Brain microvascular endothelial cell (primary cell): ENCODE results near the gene FAM72D.
A peak's percentile ranks its signal among the peaks of the same experiment; 100 is the strongest.
"Not testable (repeated sequence)": the region's sequence is repeated elsewhere in the genome, so short reads cannot be mapped to it uniquely, and the experiment has no call there.

Source experiments
- DNase-seq: peaks from one replicate; pipeline ENCODE4 v3.0.0-alpha.2; 2020
- H3K27ac ChIP-seq: fragments of 250-450 bp; sonication (Bioruptor Pico); 2 replicates; pipeline ENCODE4 v1.5.1; 2020; ENCODE audit warnings: mild to moderate bottlenecking, moderate library complexity
- H3K27me3 ChIP-seq: fragments of 250-450 bp; sonication (Bioruptor Pico); replicated peaks from 2 replicates; pipeline ENCODE4 v1.5.1; 2020; ENCODE audit warnings: mild to moderate bottlenecking
- H3K36me3 ChIP-seq: fragments of 250-450 bp; sonication (Bioruptor Pico); replicated peaks from 2 replicates; pipeline ENCODE4 v1.5.1; 2020; ENCODE audit warnings: mild to moderate bottlenecking
- H3K4me3 ChIP-seq: 2 replicates; pipeline ENCODE4 v1.5.1; 2011; ENCODE audit warnings: low read depth, mild to moderate bottlenecking, control low read depth, low read length, moderate library complexity
- in situ Hi-C: cut with HindIII; loops from 2 replicates; pipeline ENCODE4 v1.10.0; 2017; ENCODE audit warnings: low sequenced_read_pairs, low pct_ligation_motif_present

The FAM72D gene

DNA sequence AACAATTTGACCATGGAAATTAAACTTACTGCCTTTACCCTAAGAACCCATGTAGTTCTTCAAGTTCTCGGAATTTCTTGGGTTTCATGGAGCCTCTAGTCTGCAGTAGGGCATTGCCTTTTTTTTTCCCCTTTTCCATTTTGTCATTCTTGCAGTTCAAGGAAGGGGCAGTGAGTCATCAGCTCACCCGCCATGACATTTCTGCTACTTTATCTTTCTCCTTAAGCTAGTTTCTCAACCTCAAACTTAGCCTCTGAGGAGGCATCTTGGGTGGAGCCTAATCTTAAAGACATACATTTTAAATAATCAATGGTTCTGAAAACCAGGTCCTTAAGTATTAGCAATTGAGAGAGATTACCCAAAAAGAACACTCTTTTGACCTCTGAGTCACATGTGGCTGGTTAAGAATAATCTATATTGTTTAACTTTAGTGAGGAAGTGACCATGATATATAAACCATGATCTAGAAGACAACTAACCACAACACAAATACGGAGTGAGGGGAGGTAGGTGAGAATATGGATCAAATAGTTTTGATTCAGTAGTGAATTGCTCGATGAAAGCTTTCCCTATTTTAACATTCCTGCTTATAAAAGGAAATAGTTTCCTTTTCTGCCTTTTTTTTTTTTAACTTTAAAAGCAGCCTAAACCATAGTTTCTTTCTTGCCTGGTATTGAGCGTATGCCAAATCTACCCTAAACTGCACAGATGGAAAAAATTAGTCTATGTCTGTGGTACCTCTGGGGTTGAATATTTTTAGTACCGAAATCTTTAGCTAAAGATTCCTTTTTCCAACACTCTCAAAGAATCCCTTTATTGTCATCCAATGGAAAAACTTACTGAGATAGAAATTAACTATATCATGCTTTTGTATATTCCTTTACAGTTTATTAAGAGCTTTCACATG, 20.1 kb downstream of the FAM72D start:
- H3K27ac ChIP-seq, H3K4me3 ChIP-seq, in situ Hi-C loops, H3K36me3 ChIP-seq, DNase-seq, H3K27me3 ChIP-seq: not testable (repeated sequence)

DNA sequence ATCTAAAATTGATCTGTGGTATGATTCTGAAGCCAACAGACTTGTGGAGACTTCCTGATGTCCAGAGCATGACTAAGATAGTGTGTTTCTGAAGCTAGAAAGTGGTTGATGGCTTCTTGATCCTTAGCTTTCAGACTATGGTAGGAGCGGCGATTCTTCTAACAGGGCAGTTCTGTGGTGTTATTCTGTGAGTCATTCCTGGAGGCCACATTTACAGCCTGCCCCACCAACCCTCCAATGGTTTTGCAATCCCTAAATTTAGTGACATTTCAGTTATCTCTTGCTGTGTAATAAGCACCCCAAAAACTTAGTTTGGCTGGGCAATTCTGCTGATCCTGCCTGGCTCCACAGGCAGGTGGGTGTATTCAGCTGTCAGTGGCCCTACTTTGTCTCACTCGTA, 24.1 kb downstream of the FAM72D start:
- in situ Hi-C loops, H3K27me3 ChIP-seq: not testable (repeated sequence)

DNA sequence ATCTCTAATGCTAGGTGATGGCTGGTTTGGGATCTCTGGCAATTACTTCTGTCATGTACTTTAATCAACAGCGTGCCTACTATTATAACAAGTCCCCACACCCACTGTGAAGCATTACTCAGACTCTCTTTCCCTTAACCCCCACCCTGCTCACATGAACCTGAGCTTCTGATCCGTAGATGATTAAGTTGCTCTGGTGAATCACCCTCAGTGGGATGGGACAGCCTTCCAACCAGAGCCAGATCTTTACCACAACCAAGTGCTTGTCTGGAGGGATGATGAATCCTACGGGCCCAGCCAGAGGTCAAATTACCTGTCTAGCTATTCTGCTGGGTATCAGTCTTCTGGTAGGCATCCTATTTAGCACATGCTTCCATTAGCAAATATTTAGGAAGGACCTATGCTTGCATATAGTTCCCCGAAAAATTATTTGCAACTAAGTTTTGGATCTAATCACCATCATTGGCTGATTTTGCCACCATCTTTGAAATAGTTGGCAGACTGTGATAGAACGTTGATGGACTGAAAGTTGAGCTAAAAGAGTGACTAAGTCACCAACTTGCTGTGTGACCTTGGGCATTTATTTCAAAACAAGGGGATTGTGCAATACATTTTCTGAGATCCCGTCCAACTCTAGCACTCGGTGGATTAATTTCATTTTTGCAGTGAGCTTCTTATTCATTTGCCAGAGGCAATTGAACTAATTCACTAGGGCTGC, 26.7 kb downstream of the FAM72D start:
- H3K36me3 ChIP-seq, H3K27ac ChIP-seq, H3K4me3 ChIP-seq, H3K27me3 ChIP-seq, in situ Hi-C loops, DNase-seq: not testable (repeated sequence)

More for the DNA sequence above, 24.1 kb downstream of the FAM72D start:
- not testable (repeated sequence) for DNase-seq, H3K4me3 ChIP-seq, H3K27ac ChIP-seq, H3K36me3 ChIP-seq

DNA sequence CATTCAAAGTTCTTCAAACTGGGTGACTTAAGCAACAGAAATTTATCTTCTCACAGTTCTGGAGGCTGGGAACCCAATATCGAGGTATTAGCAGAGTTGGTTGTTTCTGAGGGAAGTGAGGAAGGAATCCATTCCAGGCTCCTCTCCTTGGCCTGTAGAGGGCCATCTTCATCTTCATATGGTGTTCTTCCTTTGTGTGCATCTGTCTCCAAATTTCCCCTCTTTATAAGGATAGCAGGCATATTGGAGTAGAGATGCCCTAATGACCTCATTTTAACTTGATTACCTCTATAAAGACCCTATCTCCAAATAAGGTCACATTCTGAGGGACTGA, 27.3 kb downstream of the FAM72D start:
- H3K27ac ChIP-seq, H3K4me3 ChIP-seq, DNase-seq, H3K27me3 ChIP-seq, H3K36me3 ChIP-seq, in situ Hi-C loops: not testable (repeated sequence)

DNA sequence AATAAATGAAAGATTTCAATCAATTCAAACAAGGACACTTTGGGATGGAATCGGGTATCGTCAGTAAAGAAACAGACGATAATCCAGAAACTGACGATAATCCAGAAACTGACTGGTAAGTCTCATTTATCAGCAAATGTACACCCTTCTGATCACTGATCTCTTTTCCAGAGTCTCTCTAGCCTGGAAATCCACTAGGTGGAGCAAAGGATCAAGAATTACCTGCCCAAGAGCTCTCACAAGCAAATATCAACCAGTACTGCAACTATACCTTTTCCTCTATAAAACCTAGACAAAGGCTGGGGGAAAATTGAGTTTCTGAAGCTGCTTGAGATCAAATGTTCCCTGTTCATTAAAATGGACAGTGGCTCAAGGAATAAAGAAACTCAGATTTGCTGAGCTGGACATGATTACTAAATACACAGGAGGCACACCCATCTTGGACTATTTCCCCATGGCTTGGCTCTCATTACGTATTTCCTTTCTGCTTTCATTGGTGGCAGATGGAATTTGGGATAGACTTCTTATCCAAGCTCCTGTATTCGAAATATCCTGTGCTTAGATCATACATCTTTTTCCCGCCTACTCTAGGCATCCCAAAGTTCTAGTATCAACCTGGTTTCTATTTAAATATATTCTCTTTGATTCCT, 28.3 kb downstream of the FAM72D start:
- H3K36me3 ChIP-seq, H3K27ac ChIP-seq, in situ Hi-C loops, H3K4me3 ChIP-seq, H3K27me3 ChIP-seq, DNase-seq: not testable (repeated sequence)

DNA sequence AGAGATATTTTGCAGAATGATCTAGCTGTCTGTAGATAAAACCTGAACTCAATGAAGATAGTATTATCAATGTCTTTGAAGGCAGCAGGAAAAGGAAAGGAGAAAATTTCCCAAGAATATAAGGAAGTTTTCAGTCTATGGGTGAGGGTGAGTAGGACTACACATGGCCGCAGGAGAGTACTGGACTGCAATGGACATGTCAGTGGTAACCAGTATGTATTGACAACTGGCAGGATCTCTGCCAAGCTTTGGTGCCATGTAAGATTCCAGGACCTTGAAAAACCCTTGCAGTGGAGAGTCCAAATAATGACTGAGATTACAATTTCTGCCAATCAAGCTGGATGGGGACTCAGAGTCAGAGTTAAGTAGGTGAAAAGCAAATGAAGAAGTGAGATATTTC, 29.3 kb downstream of the FAM72D start:
- DNase-seq, H3K27ac ChIP-seq, in situ Hi-C loops, H3K27me3 ChIP-seq, H3K36me3 ChIP-seq, H3K4me3 ChIP-seq: not testable (repeated sequence)

DNA sequence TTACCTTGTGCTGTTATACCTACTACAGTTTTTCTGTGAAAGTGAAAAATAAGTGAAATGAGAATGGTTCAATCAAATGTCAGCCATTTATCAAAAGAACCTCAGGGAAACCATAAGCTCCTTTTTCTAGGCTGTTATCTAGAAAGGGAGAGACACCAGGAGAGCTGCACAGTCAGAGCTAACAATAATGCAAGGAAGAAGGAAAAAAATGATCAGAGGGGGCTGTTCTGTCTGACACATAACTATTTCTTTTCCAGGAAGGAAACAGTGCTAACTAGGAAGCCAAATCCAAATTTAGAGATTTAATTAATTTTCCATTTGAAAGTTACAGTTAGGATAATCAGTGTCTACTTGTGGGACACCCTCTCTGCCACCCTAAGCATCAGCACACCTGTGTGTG, 31.4 kb downstream of the FAM72D start:
- DNase-seq, H3K4me3 ChIP-seq, in situ Hi-C loops, H3K27ac ChIP-seq, H3K27me3 ChIP-seq, H3K36me3 ChIP-seq: not testable (repeated sequence)

DNA sequence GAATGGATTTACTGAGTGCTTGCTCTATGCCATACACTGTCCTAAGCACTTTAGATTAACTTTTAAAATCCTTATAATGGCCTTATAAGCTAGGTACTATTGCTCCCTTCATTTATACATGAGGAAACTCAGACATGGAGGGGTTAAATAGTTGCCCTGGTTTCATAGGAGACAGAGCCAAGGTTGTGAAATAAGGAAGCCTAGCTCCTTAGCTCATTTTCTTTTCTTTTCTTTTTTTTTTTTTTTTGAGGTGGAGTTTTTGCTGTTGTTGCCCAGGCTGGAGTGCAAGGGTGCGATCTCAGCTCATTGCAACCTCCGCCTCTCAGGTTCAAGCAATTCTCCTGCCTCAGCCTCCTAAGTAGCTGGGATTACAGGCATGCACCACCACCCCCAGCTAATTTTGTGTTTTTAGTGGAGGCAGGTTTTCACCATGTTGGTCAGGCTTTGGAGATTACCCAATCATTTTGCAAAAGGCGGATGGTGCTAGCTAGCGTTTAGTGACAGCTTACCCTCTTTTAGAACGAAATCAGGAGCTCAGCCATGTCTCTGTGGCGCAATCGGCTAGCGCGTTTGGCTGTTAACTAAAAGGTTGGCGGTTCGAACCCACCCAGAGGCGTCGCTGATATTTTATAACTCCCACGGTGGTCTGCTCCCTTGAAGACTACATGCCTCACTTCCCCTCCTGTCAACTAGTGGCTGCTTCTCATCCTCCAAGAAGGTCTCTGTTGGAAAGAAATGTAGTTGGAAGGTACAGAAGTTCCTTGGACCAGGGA, 33.1 kb downstream of the FAM72D start:
- in situ Hi-C loops, H3K36me3 ChIP-seq, H3K27me3 ChIP-seq, H3K4me3 ChIP-seq, H3K27ac ChIP-seq: not testable (repeated sequence)
- peak; percentile 0 for DNase-seq

DNA sequence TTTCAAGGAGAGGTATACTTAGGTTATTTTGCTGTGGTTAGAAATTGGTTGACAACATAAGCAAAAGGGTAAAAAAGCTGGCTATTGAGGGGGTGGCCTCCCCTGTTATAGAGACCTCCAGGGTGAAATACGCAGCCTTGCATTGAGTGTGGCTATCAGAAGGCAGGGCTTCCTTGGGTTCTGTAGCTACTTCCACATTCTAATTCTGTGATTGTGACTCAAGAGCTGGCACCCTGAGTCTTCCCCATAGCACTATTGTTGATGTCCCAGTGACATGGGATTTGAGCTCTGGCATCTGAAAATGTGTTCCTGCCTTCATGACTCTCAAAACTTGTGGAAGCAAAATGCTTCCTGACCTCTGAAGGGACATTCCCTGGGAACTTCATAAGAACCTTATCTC, 38.7 kb downstream of the FAM72D start:
- in situ Hi-C loops, H3K4me3 ChIP-seq, H3K27ac ChIP-seq, H3K27me3 ChIP-seq, H3K36me3 ChIP-seq, DNase-seq: not testable (repeated sequence)

DNA sequence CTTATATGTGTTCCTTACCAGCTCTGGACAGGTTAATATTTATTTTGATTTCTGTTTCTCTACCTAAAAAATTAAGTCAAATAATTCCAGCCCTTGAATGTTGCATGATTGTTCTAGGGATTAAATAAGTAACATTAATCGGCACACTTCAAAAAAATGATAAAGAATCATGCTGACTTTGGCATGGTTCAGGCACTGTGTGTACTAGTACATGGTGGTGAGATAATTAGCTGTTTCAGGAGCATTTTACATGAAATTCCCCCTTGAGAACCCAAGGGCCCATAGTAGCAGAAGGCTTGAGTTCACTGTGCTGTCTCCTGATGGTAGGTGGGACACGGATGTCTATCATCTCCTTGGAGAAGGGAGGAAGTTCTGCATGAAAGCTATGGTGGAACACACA, 44.8 kb downstream of the FAM72D start:
- DNase-seq, in situ Hi-C loops, H3K27me3 ChIP-seq, H3K36me3 ChIP-seq, H3K4me3 ChIP-seq, H3K27ac ChIP-seq: not testable (repeated sequence)

DNA sequence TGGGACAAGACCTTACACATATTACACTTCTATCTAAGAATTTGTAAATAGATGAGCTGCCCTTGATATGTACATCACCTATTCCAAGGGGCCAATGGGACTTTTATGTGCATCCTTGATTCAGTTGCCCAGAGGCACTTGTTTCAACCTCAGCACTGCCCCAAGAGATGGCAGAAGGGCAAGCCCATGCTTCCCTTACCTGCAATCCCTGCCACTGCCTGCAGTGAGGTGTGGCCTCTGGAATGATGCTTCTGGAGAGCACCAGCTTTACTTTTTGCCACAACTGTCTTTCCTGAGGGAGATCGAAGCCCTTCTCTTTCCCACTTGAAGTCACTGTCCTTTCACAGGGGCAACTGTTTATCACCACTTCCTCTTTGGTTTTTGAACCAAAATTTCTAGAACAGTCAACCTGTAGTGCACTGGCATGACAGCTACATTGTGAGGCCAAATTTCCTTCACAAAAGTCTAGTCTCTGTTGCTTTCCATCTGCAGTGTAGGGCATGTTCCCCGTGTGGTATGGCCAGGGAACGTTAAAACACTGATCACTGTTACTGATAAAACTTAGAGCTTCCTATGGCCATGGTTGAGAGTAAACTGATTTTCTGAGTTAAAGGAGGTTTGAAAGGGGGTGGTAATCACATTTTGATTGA, 48.6 kb downstream of the FAM72D start:
- H3K27ac ChIP-seq, in situ Hi-C loops, H3K36me3 ChIP-seq, H3K27me3 ChIP-seq, DNase-seq, H3K4me3 ChIP-seq: not testable (repeated sequence)

DNA sequence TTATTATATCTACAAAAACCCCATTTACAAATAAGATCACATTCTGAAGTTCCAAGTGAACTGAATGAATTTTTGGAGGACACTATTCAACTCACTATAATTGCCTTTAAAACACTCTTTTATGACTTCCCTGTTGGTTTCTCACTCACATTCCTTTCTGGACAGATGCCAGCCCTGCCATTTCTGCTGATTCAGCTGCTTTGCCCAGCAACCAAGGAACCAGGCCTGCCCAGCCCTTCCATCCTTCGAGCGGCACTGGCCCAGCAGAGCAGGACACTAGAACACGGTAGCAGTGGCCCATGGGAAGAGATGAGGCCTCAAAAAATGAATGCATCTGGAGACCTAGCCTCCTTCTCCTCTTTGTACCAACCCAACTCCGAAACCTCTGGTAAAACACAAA, 50.5 kb downstream of the FAM72D start:
- H3K27me3 ChIP-seq, H3K27ac ChIP-seq, H3K36me3 ChIP-seq, DNase-seq, H3K4me3 ChIP-seq, in situ Hi-C loops: not testable (repeated sequence)

DNA sequence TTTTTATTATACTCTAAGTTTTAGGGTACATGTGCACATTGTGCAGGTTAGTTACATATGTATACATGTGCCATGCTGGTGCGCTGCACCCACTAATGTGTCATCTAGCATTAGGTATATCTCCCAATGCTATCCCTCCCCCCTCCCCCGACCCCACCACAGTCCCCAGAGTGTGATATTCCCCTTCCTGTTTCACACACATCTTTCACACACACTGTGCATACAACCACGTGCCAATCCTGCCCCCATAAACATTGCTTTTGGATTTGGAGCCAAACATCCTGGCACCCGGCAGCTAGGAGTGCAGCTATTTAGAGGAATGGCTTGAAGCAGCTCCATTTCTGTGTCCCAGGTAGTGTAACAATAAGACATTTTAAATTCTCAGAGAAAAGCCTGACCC, 51.4 kb downstream of the FAM72D start:
- H3K4me3 ChIP-seq, DNase-seq, H3K27me3 ChIP-seq, H3K27ac ChIP-seq, in situ Hi-C loops, H3K36me3 ChIP-seq: not testable (repeated sequence)
